Osteocyte (in vitro differentiated cells): ENCODE results near the gene PHEX. TPM values are rescaled to one million over a fixed set of nuclear protein-coding genes. Genes with fewer than 3 reads are reported as not detected.

Experiments
- DNase-seq: peaks from one replicate; pipeline ENCODE4 v3.0.0; 2021; ENCODE audit warnings: mixed read lengths; ENCODE audit not compliant: unreplicated experiment; ENCODE audit errors: extremely low spot score
- H3K27ac Mint-ChIP-seq: one replicate; pipeline ENCODE4 v1.8.0; 2021; ENCODE audit warnings: mild to moderate bottlenecking, mixed read lengths; ENCODE audit not compliant: unreplicated experiment
- H3K27me3 Mint-ChIP-seq: one replicate; pipeline ENCODE4 v1.8.0; 2021; ENCODE audit warnings: mixed read lengths; ENCODE audit not compliant: unreplicated experiment
- H3K36me3 Mint-ChIP-seq: one replicate; pipeline ENCODE4 v1.8.0; 2021; ENCODE audit warnings: mixed read lengths; ENCODE audit not compliant: unreplicated experiment
- H3K4me1 Mint-ChIP-seq: one replicate; pipeline ENCODE4 v1.8.0; 2021; ENCODE audit warnings: mixed read lengths; ENCODE audit not compliant: unreplicated experiment
- H3K4me3 Mint-ChIP-seq: one replicate; pipeline ENCODE4 v1.8.0; 2021; ENCODE audit warnings: mild to moderate bottlenecking, moderate library complexity, mixed read lengths; ENCODE audit not compliant: unreplicated experiment
- H3K9me3 Mint-ChIP-seq: one replicate; pipeline ENCODE4 v1.8.0; 2021; ENCODE audit warnings: mixed read lengths; ENCODE audit not compliant: unreplicated experiment
- total RNA-seq: library from RNA; stranded (reverse); gene quantifications from 2 replicates; pipeline ENCODE4 v1.2.1, GENCODE V29; 2021
- TF ChIP-seq, protein P1 (sequence below): fragments of 200-600 bp; sonication (generic); IDR thresholded peaks from 2 replicates; pipeline ENCODE4 v1.5.0; 2021; ENCODE audit warnings: antibody characterized with exemption, mild to moderate bottlenecking, moderate library complexity

PHEX gene
- total RNA-seq, 1 donor from 2014 or later: 1.6 TPM

DNA sequence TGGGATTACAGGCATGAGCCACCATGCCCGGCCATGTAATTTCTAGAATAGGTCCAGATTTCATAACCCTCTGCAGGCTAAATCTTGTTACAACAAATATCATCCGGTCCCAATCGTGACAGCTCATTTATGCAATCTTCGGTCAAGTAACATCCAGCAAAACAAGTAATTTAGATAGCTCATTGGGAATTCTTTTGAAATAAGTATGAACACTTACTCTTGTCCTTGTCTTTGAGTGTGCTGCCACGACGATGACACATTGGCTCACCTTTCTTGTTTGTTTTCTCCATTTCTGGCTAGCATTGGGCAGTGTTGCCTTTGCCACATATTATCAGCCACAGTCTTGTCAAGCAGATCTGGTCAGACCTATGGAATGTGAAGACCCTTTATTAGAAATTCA is 92.0 kb downstream of the PHEX start:
- H3K4me1 Mint-ChIP-seq: peaks cover 17% of the 10 kb centered on the region
- H3K27ac Mint-ChIP-seq: peak overlapping the region; percentile 20
- H3K27me3 Mint-ChIP-seq: no peaks in the 10 kb centered on the region
- TF ChIP-seq, protein P1, sequence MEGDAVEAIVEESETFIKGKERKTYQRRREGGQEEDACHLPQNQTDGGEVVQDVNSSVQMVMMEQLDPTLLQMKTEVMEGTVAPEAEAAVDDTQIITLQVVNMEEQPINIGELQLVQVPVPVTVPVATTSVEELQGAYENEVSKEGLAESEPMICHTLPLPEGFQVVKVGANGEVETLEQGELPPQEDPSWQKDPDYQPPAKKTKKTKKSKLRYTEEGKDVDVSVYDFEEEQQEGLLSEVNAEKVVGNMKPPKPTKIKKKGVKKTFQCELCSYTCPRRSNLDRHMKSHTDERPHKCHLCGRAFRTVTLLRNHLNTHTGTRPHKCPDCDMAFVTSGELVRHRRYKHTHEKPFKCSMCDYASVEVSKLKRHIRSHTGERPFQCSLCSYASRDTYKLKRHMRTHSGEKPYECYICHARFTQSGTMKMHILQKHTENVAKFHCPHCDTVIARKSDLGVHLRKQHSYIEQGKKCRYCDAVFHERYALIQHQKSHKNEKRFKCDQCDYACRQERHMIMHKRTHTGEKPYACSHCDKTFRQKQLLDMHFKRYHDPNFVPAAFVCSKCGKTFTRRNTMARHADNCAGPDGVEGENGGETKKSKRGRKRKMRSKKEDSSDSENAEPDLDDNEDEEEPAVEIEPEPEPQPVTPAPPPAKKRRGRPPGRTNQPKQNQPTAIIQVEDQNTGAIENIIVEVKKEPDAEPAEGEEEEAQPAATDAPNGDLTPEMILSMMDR: no peak
- H3K36me3 Mint-ChIP-seq: peaks cover 3% of the 10 kb centered on the region
- H3K9me3 Mint-ChIP-seq: peaks cover 5% of the 10 kb centered on the region
- no peak for DNase-seq
- no peak overlapping the region for H3K4me3 Mint-ChIP-seq

DNA sequence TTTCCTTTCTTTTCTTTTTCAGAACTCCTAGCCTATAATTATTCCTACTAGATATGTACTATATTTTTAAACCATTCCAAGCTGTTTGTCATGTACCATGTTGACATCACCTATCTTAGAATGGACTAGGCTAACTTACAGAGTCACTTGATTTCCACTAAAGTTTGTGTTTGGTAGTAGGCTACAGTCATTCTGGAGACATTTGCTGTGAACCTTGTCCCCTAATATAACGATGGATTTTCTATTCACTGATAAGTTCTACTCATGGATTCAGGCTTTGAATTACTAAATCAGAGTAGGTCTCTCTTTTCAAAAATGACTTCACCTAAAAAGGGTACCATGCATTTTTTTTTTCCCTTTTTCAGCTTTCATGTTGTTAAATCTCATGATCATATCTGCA is 93.4 kb downstream of the PHEX start:
- H3K4me3 Mint-ChIP-seq: no peak overlapping the region
- H3K4me1 Mint-ChIP-seq: peaks cover 17% of the 10 kb centered on the region
- peaks cover 3% of the 10 kb centered on the region for H3K36me3 Mint-ChIP-seq
- H3K27ac Mint-ChIP-seq: no peak overlapping the region
- no peaks in the 10 kb centered on the region for H3K27me3 Mint-ChIP-seq
- peaks cover 5% of the 10 kb centered on the region for H3K9me3 Mint-ChIP-seq
- TF ChIP-seq, protein P1: no peak
- no peak for DNase-seq

DNA sequence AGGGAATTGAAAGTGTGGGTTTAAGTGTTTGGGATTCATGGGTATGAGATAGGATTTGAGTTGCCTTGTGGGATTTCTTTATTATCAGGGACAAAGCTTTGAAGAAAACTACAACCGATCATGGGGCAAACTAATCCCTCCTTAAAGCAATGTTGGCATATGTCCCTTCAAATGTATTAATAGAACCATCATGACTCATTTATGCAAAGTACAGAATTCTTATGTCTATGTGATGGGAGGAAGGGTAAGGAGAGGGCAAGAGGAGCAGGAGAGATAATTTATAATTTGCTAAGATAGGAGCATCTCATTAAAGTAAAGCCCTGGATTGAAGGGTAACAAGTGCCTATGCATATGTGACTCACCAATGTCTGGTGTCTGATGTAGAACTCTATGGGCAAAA is 94.2 kb downstream of the PHEX start:
- TF ChIP-seq, protein P1: no peak
- Mint-ChIP-seq H3K27me3 (no peaks in the 10 kb centered on the region), H3K4me1 (peaks cover 21% of the 10 kb centered on the region), H3K4me3 (no peak overlapping the region), H3K27ac (no peak overlapping the region), H3K36me3 (peaks cover 3% of the 10 kb centered on the region), H3K9me3 (peaks cover 5% of the 10 kb centered on the region)
- no peak for DNase-seq

DNA sequence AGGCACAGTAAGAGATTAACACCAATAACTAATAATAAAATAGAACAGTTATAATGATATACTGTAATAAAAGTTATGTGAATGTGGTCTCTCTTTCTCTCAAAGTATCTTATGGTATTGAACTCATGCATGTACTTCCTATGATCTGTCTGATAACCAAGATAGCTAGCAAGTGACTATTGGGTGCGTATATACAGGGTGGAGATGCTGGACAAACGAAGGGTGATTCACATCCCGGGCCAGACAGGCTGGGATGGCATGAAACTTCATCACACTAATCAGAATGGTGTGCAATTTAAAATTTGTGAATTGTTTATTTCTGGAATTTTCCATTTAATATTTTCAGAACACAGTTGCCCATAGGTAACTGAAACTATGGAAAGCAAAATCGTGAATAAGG is 96.8 kb downstream of the PHEX start:
- Mint-ChIP-seq H3K27ac (no peak overlapping the region), H3K9me3 (peaks cover 5% of the 10 kb centered on the region), H3K4me3 (no peak overlapping the region), H3K27me3 (no peaks in the 10 kb centered on the region), H3K36me3 (peaks cover 3% of the 10 kb centered on the region), H3K4me1 (peaks cover 23% of the 10 kb centered on the region)
- TF ChIP-seq, protein P1: no peak
- DNase-seq: no peak

DNA sequence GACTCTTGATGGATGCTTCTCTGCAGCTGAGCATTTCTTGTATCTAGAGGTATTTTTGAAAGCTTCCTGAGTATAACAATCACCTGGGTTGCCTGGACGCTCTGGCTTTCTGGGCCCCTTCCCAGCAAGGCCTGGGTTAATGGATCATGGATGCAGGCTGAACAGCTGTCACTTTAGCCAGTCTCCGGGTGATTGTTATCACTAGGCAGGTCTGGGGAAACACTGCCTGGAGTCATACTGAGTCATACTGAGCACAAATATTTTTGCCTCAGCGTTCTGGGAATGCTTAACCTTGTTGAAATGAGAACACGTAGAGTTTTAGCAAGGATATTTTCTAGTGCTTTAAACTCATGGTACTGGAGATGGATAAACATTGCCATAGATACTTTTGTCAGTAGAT is 102.6 kb downstream of the PHEX start:
- DNase-seq: no peak
- H3K27me3 Mint-ChIP-seq: no peaks in the 10 kb centered on the region
- peak overlapping the region; percentile 96 for H3K27ac Mint-ChIP-seq
- H3K4me3 Mint-ChIP-seq: peak overlapping the region; percentile 2
- no peaks in the 10 kb centered on the region for H3K36me3 Mint-ChIP-seq
- H3K9me3 Mint-ChIP-seq: no peaks in the 10 kb centered on the region
- TF ChIP-seq, protein P1: no peak
- H3K4me1 Mint-ChIP-seq: peaks cover 40% of the 10 kb centered on the region
